ENCODE measurements around the gene RAB11A.

Gene RAB11A

DNA sequence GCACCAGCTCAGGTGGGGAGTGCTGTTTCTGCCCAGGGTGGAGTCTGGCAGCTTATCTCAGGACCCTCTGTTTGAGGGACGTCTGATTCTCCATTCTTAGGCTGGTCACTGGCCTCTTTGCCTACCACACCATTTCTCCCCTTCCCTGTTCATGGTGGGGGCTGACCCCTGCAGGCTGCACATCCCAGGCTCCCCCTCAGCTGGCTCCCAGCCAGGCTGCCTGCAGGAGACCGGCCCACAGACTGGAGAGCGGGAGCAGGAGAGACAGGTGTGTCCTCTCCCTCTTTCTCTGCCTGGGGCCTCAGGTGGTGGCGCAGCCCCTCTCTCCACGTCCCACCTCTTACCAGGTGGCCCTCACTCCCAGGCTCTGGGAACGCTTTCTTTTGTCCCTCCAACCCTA lies 60.8 kb downstream of the RAB11A start:
- Histone ChIP-seq H3K4me3 (ENCODE audit: low read depth in 1 of 2, low read length in 1 of 2) (no peak overlapping the region), H3K4me1 (ENCODE audit: control insufficient read depth in 1 of 2, insufficient read depth in 1 of 2, low read depth in 1 of 2, low read length in 1 of 2) (no peaks in the 10 kb centered on the region)
- TF ChIP-seq, protein P1, sequence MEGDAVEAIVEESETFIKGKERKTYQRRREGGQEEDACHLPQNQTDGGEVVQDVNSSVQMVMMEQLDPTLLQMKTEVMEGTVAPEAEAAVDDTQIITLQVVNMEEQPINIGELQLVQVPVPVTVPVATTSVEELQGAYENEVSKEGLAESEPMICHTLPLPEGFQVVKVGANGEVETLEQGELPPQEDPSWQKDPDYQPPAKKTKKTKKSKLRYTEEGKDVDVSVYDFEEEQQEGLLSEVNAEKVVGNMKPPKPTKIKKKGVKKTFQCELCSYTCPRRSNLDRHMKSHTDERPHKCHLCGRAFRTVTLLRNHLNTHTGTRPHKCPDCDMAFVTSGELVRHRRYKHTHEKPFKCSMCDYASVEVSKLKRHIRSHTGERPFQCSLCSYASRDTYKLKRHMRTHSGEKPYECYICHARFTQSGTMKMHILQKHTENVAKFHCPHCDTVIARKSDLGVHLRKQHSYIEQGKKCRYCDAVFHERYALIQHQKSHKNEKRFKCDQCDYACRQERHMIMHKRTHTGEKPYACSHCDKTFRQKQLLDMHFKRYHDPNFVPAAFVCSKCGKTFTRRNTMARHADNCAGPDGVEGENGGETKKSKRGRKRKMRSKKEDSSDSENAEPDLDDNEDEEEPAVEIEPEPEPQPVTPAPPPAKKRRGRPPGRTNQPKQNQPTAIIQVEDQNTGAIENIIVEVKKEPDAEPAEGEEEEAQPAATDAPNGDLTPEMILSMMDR (IDR thresholded peaks at IDR 0.05) = no peak

DNA sequence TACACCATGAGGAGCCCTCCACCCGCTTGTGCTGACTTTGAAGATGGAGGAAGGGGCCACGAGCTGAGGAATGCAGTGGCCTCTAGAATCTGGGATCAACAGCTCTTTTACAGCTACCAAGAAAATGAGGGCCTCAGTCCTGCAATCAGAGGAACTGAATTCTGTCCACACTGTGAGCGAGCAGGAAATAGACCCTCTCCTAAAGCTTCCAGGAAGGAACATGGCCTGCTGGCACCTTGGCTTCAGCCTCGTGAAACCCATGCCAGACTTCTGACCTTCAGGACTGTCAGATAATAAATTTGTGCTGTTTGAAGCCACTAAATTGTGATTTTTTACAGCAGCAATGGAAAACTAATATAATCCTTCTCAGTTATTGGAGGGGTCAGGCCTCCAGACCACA lies 61.9 kb downstream of the RAB11A start:
- no peaks in the 10 kb centered on the region for H3K9me3 ChIP-seq

More for the DNA sequence above, 60.8 kb downstream of the RAB11A start:
- no peak overlapping the region for H3K27ac ChIP-seq
- peaks cover 11% of the 10 kb centered on the region for H3K27me3 ChIP-seq
- no peaks in the 10 kb centered on the region for H3K36me3 ChIP-seq
- no peaks in the 10 kb centered on the region for H3K9me3 ChIP-seq

DNA sequence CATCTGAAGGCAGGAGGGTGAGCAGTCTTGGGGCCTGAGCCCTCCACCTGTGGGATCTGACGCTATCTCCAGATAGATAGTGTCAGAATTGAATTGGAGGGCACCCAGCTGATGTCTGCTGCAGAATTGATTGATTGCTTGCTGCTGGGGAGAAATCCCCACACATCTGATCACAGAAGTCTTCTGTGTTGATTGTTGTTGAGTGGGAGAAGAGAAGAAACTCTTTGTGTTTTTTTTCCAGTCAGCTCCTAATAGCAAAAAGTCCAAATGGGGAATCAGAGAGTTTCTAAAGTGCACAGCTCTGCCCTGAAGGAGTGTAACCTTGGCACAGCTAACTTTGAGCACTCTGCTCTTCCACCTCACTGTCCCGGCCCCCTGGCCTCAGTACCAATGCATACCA lies 66.1 kb downstream of the RAB11A start:
- H3K27ac ChIP-seq = no peak overlapping the region
- H3K4me1 ChIP-seq (ENCODE audit: control insufficient read depth in 1 of 2, insufficient read depth in 1 of 2, low read depth in 1 of 2, low read length in 1 of 2) = peaks cover 0 to 5% of the 10 kb centered on the region in 2 experiments
- no peaks in the 10 kb centered on the region for H3K9me3 ChIP-seq
- TF ChIP-seq, protein P1 (IDR thresholded peaks at IDR 0.05) = no peak
- peaks cover 15% of the 10 kb centered on the region for H3K27me3 ChIP-seq
- no peaks in the 10 kb centered on the region for H3K36me3 ChIP-seq
- no peak overlapping the region for H3K4me3 ChIP-seq (ENCODE audit: low read depth in 1 of 2, low read length in 1 of 2)

More for the DNA sequence above, 61.9 kb downstream of the RAB11A start:
- peaks cover 11% of the 10 kb centered on the region for H3K27me3 ChIP-seq
- H3K4me1 ChIP-seq (ENCODE audit: control insufficient read depth in 1 of 2, insufficient read depth in 1 of 2, low read depth in 1 of 2, low read length in 1 of 2) = no peaks in the 10 kb centered on the region
- H3K27ac ChIP-seq = no peak overlapping the region
- TF ChIP-seq, protein P1 (IDR thresholded peaks at IDR 0.05) = no peak
- no peaks in the 10 kb centered on the region for H3K36me3 ChIP-seq
- H3K4me3 ChIP-seq (ENCODE audit: low read depth in 1 of 2, low read length in 1 of 2) = no peak overlapping the region

DNA sequence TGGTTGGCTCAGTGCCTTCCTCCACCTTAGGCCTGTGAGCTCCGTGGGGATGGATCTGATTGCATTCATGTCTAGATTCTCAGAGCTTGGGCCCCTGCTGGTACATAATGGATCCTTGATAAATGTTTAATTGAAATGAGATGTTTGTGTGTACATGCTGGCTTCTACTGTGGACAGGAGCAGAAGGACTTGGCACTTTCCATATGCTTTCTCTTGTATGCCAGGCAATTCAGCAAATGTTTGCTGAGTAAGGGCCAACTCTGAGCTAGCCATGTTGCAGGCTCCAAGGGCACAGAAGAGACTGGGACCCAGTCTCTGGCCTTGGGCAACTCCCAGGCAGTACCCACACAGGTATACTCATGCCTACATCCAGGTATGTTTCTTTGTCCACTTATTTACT lies 67.0 kb downstream of the RAB11A start:
- no peak overlapping the region for H3K4me3 ChIP-seq (ENCODE audit: low read depth in 1 of 2, low read length in 1 of 2)
- H3K27ac ChIP-seq = no peak overlapping the region
- TF ChIP-seq, protein P1 (IDR thresholded peaks at IDR 0.05) = no peak
- H3K4me1 ChIP-seq (ENCODE audit: control insufficient read depth in 1 of 2, insufficient read depth in 1 of 2, low read depth in 1 of 2, low read length in 1 of 2) = peaks cover 0 to 5% of the 10 kb centered on the region in 2 experiments
- peaks cover 22% of the 10 kb centered on the region for H3K27me3 ChIP-seq
- no peaks in the 10 kb centered on the region for H3K36me3 ChIP-seq
- no peaks in the 10 kb centered on the region for H3K9me3 ChIP-seq

DNA sequence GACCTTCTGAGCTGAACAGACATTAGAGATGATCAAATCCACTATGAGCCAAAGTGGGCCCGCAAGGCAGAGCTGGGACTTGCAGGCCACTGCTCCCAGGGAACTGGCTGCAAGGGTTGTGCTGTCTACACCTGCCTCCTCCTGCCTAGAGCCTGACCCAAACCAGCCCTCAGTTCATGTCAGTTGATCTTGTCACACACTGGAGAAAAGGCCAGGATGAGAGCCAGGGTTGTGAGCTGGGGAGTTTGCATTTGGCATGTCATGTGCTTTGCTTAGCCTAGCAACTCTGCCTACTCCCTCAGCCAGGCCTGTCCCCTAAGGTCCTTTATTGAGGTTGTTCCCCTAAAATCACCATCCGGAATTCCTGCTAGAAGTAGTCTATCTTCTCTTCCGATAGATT lies 67.8 kb downstream of the RAB11A start:
- TF ChIP-seq, protein P1 (IDR thresholded peaks at IDR 0.05) = no peak
- Histone ChIP-seq H3K36me3 (no peaks in the 10 kb centered on the region), H3K27ac (no peak overlapping the region), H3K4me1 (ENCODE audit: control insufficient read depth in 1 of 2, insufficient read depth in 1 of 2, low read depth in 1 of 2, low read length in 1 of 2) (peaks cover 0 to 5% of the 10 kb centered on the region in 2 experiments), H3K9me3 (no peaks in the 10 kb centered on the region), H3K4me3 (ENCODE audit: low read depth in 1 of 2, low read length in 1 of 2) (no peak overlapping the region), H3K27me3 (peaks cover 29% of the 10 kb centered on the region)

DNA sequence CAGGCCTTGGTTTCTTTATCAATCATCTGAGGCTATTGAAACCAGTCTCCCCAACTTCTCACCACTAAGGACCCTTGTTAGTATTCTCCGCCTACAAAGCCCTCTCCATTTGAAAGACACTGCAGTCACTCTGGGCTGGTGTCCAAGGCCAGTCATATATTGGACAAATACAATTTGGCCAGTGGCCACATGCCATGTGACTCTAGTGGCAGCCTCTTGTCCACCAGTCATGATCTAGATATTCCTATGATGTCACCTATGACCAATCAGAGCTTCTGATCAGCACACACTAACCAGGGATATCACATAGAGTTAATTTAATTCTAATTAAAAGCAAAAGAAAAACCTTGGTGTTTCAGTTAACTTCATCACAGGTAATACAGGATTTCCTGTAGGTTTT lies 68.2 kb downstream of the RAB11A start:
- no peaks in the 10 kb centered on the region for H3K36me3 ChIP-seq
- TF ChIP-seq, protein P1 (IDR thresholded peaks at IDR 0.05) = no peak
- H3K27me3 ChIP-seq = peaks cover 32% of the 10 kb centered on the region
- H3K4me3 ChIP-seq (ENCODE audit: low read depth in 1 of 2, low read length in 1 of 2) = no peak overlapping the region
- H3K9me3 ChIP-seq = no peaks in the 10 kb centered on the region
- H3K4me1 ChIP-seq (ENCODE audit: control insufficient read depth in 1 of 2, insufficient read depth in 1 of 2, low read depth in 1 of 2, low read length in 1 of 2) = peaks cover 0 to 5% of the 10 kb centered on the region in 2 experiments
- no peak overlapping the region for H3K27ac ChIP-seq
